GM18951 (cell line): ENCODE measurements around the gene PRKCA.

Experiments used
- POLR2A ChIP-seq: IDR thresholded peaks from 4 replicates; pipeline ENCODE4 v1.6.1; 2011; ENCODE audit warnings: mild to moderate bottlenecking; ENCODE audit not compliant: insufficient read length, insufficient read depth; ENCODE audit errors: extremely low read depth
- in situ Hi-C: fragments of 300-500 bp; cut with MboI; formaldehyde crosslinking; loops from one replicate; pipeline ENCODE4 v1.12.0; 2022; ENCODE audit warnings: low sequenced_read_pairs, mixed read lengths, inconsistent platforms; ENCODE audit not compliant: unreplicated experiment

Gene PRKCA

DNA sequence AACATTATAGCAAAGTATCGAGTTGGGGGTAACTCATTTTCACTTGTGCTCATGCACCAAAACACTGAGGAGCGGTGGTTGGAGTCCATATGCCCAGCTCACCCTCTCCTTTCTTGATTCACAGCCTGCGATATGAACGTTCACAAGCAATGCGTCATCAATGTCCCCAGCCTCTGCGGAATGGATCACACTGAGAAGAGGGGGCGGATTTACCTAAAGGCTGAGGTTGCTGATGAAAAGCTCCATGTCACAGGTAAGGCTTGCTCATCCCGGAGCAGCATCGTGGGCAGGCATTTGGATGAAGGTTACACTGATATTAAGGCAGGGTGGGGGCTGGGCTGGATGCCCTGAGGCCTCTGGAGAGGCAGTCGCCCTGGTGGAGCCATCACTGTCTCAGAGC lies 342.8 kb downstream of the PRKCA start:
- TF ChIP-seq POLR2A = no peak
- in situ Hi-C loops = no loop called here

DNA sequence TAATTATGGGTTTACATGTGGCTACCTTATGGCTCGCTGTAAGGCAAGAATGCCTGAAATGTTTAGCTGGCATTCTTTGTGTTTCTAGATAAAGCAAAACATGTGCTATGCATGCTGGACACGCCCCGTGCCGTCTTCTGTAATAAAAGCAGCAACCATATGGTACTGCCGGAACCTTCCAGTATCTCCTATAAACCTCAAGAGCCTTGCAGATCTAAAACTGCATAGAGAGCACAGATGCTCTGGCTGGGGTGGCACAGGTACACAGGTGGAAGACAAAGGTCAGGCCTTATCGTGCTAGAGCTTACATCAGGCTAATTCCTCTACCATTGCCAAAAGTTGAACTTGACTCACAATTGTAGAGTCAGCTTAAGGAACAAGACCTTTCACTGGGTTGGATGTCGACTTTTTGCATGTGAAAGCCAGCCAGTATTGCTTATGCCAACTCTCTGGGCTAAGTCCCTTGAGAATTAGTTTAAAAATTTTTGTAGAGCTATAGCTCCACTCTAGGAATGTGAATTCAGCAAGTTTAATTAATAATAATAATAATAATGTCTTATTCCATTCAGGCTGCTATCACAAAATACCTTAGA lies 345.1 kb downstream of the PRKCA start:
- no peak for TF ChIP-seq POLR2A
- in situ Hi-C loops = no loop called here

DNA sequence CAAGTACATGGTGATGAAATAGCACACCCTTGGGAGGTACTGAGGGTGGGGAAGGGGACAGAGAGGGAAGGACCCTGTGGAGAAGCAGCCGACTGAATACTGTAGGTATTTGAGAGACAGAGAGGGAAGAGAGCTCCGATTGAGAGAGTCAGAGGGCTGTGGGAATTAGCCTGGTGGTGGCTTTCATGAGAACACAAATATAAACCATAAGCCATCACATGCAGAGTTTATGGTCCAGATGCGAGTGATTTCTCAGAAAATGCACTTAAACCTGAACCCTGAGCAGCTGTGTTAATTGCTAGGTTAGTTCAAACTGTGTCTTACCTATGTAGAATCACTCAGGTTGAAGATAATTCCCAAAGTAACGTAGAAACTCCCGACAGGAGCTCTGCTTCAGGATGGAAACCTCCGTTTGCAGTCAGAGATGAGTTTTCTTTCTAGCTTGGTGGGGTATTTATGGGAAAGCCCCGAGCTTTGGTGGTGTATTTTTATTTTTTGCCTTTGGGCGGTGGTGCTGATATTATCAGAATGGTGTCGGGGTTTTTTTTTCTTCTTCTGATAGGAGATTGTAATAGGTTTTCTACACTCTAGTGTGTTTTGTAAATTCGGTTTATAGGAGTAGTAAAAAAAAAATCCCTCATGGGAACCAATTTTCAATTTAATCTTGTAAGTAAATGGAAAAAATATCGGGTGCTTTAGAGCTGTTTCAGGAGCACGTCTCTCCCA lies 347.6 kb downstream of the PRKCA start:
- TF ChIP-seq POLR2A = no peak
- in situ Hi-C loops = no loop called here

DNA sequence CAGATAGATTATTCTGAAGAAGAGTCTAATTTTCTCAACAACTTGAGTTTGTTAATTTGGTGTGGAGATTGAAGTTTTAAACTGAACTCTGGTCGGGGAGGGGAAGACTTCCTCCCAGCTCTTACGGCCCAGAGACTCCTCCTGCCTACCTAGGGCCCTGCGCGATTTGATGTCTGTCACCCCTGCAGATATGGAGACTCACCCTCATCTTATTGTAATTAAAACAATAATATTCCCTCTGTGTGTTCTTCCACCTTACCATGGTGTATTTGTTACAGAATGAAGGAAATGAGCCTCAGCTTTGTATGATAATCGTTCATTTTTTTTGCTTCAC lies 348.1 kb downstream of the PRKCA start:
- in situ Hi-C loops = no loop called here
- no peak for TF ChIP-seq POLR2A

DNA sequence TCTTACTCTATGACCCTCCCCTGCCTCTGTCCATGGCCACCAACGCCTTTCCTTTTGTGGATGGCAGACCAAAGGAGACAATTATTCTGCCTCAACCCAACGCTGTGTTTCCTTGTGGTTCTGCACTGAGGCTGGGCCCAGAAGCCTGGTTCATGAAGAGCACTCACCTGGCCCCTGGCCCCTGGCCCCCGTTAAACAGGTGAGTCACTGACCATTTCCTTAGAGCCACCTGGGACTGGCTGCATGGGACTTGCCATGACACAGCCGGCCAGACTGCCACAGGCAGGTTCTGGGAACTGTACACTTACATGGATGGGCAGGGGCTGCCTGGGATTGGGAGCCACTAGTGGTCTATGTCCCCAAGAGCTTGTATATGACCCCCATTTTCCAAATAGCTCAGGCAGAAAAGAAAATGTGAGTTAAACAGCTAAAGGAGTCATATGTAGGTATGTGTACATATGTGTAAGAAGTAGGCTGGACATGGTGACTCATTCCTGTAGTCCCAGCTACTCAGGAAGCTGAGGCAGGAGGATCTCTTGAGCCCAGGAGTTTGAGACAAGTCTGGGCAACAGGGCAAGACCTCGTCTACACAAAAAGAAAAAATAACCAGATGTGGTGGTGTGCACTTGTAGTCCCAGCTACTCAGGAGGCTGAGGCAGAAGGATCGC lies 350.6 kb downstream of the PRKCA start:
- TF ChIP-seq POLR2A = no peak
- in situ Hi-C loops = no loop called here

DNA sequence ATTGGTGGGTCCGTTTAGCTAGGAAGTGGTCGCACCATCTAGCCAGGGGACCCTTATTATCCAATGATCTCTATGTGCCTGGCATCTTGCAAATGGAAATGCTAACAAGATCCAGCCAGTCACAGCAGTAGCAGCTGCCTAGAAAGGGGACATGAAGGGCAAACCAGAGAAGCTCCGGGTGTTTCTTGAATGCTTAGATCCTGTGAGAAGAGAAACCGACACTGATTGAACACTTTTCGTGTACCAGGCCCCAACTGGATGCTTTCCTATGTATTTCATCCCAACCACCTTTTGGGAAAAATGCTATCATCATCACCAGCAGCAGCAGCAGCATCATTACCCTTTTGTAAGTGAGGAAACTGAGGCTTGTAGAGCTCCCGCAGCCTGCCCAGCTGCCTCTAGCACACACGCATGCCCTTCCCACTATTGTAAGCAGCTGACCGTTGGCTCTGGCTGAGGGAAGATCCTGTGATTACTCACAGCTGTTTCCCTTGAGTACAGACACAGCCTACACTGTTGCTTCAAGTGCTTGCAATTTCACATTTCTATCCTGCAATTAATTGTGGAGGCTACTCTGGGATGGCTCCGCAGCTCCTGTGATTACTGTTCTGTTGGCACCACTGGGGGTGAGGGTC lies 351.8 kb downstream of the PRKCA start:
- in situ Hi-C loops = no loop called here
- TF ChIP-seq POLR2A = no peak

DNA sequence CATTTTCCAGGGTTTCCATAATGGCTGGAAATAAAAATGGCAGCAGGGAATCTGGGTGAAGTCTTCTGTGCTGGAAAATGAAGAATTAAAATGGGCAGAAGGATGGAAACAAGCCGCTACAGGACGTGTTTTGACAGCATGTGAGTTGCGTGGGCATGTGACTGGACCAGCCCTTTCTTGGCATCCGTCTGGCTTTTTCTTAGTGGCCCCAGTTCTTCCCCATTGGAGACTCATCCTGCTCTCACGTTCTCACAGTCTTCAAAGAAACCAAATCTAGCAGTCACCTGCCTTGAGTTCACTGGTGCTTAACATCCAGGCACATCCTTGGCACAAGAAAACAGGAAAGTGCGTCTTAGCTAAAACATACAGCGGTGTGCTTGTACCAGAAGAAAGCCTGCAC lies 352.4 kb downstream of the PRKCA start:
- TF ChIP-seq POLR2A = no peak
- in situ Hi-C loops = no loop called here

DNA sequence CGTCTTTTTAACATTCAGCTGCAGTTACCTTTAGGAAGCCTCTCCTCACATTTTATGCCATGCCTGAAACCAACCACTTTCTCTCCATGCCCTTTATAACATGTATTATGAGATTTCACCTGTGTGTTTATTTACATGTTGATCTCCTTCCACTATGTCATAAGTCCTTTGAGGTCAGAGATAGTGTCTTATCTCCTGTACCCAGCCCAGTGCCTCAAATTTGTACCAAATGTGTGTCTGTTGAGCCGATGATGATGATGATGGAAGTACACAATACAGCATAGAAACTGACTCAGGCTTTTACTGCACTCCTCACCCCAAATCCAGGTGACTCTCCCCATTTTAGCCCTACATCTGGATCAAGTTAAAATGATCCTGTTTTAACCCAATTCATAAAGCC lies 353.0 kb downstream of the PRKCA start:
- no peak for TF ChIP-seq POLR2A
- in situ Hi-C loops = no loop called here

DNA sequence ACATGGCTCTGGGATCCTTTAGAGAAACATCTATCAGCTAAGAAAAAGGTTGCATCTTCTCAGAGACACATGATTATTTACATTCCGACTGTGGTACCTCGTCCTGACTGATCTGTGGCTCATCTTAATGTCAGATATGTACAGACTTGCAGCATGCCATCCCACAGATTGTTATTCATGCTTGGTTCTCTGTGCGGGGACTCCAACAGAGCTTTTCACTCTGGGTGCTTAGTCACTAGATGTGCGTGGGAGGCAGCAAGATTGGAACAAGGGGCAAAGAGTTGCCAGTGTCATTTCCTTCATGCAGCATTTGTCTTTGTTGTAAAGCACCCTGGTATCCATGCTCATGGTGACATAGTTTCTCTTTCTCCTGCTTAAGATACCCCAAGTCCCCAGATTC lies 353.4 kb downstream of the PRKCA start:
- in situ Hi-C loops = no loop called here
- no peak for TF ChIP-seq POLR2A

DNA sequence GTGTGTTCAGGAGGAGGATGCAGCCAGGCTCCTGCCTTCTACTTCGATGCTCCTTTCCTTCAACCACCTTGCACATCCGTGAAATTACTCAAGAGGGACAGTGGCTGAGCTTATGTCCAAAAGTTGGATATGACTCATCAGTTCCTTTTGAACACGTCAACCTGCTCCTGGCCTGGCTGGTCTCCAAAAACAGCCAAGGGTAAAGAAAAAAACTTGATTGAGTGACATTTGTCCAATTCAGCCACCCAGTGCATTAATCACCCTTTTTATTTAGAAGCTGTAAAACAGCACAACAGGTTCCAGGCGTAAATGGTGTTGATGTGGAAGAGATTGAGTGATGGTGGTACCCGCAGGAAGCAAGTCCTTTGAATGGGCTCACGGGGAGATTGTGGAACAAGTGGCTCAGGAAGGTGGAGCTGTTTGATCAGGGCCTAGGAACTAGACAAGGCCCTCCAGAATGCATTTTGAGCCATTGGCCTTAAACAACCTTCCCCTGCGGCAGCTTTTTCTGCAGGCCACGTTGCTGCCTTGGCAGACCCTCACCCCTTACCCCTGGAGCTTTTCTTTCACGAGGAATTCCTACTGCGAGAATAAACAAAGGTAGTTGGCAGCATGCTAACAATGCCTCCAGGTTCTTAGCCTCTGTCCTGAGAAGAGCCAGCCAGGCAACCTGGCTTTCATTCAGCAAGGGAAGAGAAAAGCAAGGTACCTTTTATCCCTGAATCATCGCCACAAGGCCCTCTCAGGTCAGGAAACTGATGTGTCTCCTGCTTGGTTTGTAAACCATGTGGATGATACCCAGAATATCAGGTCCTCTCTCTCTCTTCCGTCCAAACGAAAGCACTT lies 359.2 kb downstream of the PRKCA start:
- in situ Hi-C loops = no loop called here
- no peak for TF ChIP-seq POLR2A

DNA sequence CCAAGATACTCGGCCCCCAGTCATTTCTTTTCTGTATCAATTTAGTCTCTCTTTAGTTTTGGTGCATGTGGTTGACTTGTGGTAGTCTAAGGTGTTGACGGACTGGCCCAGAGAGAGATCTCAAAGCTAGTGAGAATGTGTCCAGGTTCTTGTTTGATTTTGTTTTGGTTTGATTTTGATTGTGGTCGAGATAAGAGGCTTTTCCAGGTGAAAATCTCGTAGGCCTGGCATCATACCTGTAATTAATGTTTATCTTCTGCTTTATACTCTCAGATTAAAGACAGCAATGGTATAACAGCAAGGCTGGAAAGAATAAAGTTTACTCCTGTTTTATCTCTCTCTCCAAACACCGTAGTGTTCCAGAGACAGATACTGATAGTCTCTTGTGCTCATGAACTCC lies 360.1 kb downstream of the PRKCA start:
- no peak for TF ChIP-seq POLR2A
- in situ Hi-C loops = no loop called here

DNA sequence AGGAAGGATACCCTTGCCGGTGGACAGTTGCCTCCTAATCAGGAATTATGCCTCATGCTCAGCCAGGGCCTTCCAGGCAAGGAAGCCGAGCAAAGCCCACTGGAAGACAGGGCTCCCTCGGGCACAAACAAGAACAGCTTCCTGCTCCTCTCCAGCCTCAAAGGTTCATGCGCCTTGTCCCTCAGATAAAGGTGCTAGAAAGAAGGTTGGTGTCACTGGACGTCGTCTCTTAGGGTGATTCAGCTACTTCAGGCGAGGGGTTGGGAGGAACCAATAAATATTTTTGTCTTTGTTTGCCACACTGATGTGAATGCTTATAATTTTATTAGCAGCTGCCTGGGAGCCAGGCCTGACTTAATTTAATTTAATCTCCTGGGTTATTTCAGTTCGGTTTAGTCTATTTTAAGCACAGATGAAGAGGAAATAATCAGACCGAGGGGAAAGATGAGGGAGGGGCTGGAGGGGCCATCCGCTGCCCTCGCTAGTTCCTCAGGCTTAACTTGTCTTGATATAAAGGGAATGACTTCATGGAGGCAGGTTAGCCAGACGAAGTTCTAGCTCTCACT lies 360.7 kb downstream of the PRKCA start:
- no peak for TF ChIP-seq POLR2A
- in situ Hi-C loops = no loop called here

DNA sequence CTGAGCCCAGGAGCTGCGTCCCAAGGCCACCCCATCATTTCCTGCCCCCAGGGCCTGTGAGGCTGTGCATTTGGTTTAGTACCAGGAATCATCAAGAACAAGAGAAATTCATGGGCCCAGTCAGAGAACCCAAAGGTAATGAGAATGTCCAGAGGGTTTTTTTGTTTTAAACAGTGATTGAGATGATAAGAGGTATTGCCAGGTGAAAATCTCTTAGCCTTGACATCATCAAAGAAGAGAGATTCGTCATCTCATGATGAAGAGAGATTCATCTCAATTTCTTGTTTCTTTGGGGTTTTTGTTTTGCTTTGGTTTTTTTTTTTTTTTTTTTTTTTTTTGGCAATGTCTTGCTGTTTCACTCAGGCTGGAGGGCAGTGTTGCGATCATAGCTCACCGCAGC lies 361.9 kb downstream of the PRKCA start:
- in situ Hi-C loops = no loop called here
- no peak for TF ChIP-seq POLR2A
